H1 (cell line): Measurements from ENCODE around the gene SMU1. TPM values are rescaled to one million over a fixed set of nuclear protein-coding genes. Genes with fewer than 3 reads are reported as not detected.

Experiments used
- CTCF ChIA-PET: fragments of 300-600 bp; sonication (Branson Sonifier 250); formaldehyde crosslinking; loops from one replicate; lab custom pipeline; 2021; ENCODE audit not compliant: partially characterized antibody; lab: Charles Lee
- POLR2A ChIA-PET: fragments of 300-600 bp; sonication (Branson Sonifier 250); formaldehyde crosslinking; loops from one replicate; lab custom pipeline; 2021; ENCODE audit warnings: inconsistent platforms; ENCODE audit not compliant: partially characterized antibody; lab: Charles Lee
- DNase-seq, 2 experiments: peaks; one replicate each; pipeline versions ENCODE4 v3.0.0 to v3.0.0-alpha.2; 2010 to 2022; ENCODE audit warnings: low spot score in 2 of 2, low read depth in 1 of 2, mixed read lengths in 1 of 2
- FAIRE-seq: peaks from 2 replicates; lab custom pipeline; 2011; peaks lifted over from hg19 to GRCh38; lab: Jason Lieb, UNC
- H2AFZ ChIP-seq: 2 replicates; pipeline ENCODE4 v1.8.1; 2012; ENCODE audit warnings: low read length, inconsistent platforms
- H2AK5ac ChIP-seq: 2 replicates; pipeline ENCODE4 v1.6.1; 2013; ENCODE audit warnings: low read depth, low read length
- H2BK120ac ChIP-seq: replicated peaks from 2 replicates; pipeline ENCODE3; 2013; ENCODE audit warnings: low read depth, low read length, inconsistent platforms
- H2BK12ac ChIP-seq: 2 replicates; pipeline ENCODE4 v1.6.1; 2013; ENCODE audit warnings: low read depth, low read length
- H2BK15ac ChIP-seq: 2 replicates; pipeline ENCODE4 v1.6.1; 2013; ENCODE audit warnings: low read length
- H2BK20ac ChIP-seq: 2 replicates; pipeline ENCODE4 v1.6.1; 2013; ENCODE audit warnings: low read length
- H2BK5ac ChIP-seq: 2 replicates; pipeline ENCODE4 v1.6.1; 2013; ENCODE audit warnings: low read depth, low read length
- H3K14ac ChIP-seq: 2 replicates; pipeline ENCODE4 v1.6.1; 2013; ENCODE audit warnings: inconsistent platforms; ENCODE audit not compliant: insufficient read length
- H3K18ac ChIP-seq: 2 replicates; pipeline ENCODE4 v1.6.1; 2013; ENCODE audit warnings: low read length; ENCODE audit errors: extremely low read depth
- H3K23ac ChIP-seq: 2 replicates; pipeline ENCODE4 v1.6.1; 2013; ENCODE audit warnings: inconsistent platforms; ENCODE audit not compliant: insufficient read length
- H3K23me2 ChIP-seq: 2 replicates; pipeline ENCODE4 v1.6.1; 2013; ENCODE audit warnings: low read depth, low read length
- H3K27ac ChIP-seq: 2 replicates; pipeline ENCODE4 v1.6.1; 2011; ENCODE audit warnings: low read depth, low read length, inconsistent platforms
- H3K27me3 ChIP-seq, 4 experiments: replicated peaks in 1 of 4; 1 replicate in 1 of 4; 2 replicates in 3 of 4; pipeline versions ENCODE4 v1.6.1 to v1.8.1; 2011 to 2013; ENCODE audit warnings: low read length in 3 of 4, mild to moderate bottlenecking in 3 of 4, inconsistent platforms in 2 of 4, mixed read lengths in 2 of 4, moderate library complexity in 1 of 4; ENCODE audit not compliant: control insufficient read depth in 3 of 4, insufficient read depth in 3 of 4; ENCODE audit errors: extremely low read depth in 1 of 4
- H3K36me3 ChIP-seq, 4 experiments: 2 replicates each; pipeline versions ENCODE4 v1.6.1 to v1.8.1; 2011 to 2013; ENCODE audit warnings: mild to moderate bottlenecking in 4 of 4, low read length in 3 of 4, moderate library complexity in 2 of 4, control low read depth in 1 of 4, inconsistent platforms in 1 of 4; ENCODE audit not compliant: insufficient read depth in 4 of 4, control insufficient read depth in 2 of 4
- H3K4ac ChIP-seq: replicated peaks from 2 replicates; pipeline ENCODE3; 2013; ENCODE audit warnings: low read length, low read depth, mixed read lengths, inconsistent platforms; ENCODE audit not compliant: insufficient read length
- H3K4me1 ChIP-seq, 4 experiments: replicated peaks in 1 of 4; 1 replicate in 1 of 4; 2 replicates in 3 of 4; pipeline versions ENCODE4 v1.6.1 to v1.8.1; 2011 to 2013; ENCODE audit warnings: low read length in 3 of 4, inconsistent platforms in 2 of 4, mixed read lengths in 1 of 4; ENCODE audit not compliant: insufficient read depth in 4 of 4, control insufficient read depth in 3 of 4
- H3K4me2 ChIP-seq, 2 experiments: 2 replicates each; pipeline versions ENCODE4 v1.6.1 to v1.8.1; 2011 to 2013; ENCODE audit warnings: low read depth in 2 of 2, low read length in 2 of 2, control low read depth in 1 of 2, inconsistent platforms in 1 of 2, mild to moderate bottlenecking in 1 of 2; ENCODE audit not compliant: insufficient read depth in 1 of 2
- H3K4me3 ChIP-seq, 4 experiments: fragments of 200-600, 300-600 bp in 1 of 4; sonication (generic), shearing (Covaris generic), sonication (Bioruptor Twin) in 1 of 4; 2 replicates each; pipeline versions ENCODE4 v1.5.1 to v1.8.1; 2011 to 2016; ENCODE audit warnings: low read length in 4 of 4, low read depth in 3 of 4, control low read depth in 2 of 4, inconsistent platforms in 2 of 4, mild to moderate bottlenecking in 2 of 4, mixed read lengths in 1 of 4, moderate library complexity in 1 of 4; ENCODE audit not compliant: insufficient read depth in 2 of 4; ENCODE audit errors: extremely low read depth in 1 of 4
- H3K56ac ChIP-seq: replicated peaks from 2 replicates; pipeline ENCODE3; 2013; ENCODE audit warnings: low read depth, mild to moderate bottlenecking, mixed read lengths, low read length, inconsistent platforms; ENCODE audit not compliant: insufficient read length
- H3K79me1 ChIP-seq: 2 replicates; pipeline ENCODE4 v1.6.1; 2013; ENCODE audit warnings: low read depth, low read length, control low read depth
- H3K79me2 ChIP-seq, 2 experiments: 2 replicates each; pipeline versions ENCODE4 v1.6.1 to v1.8.1; 2012 to 2013; ENCODE audit warnings: low read length in 2 of 2, mild to moderate bottlenecking in 2 of 2, inconsistent platforms in 1 of 2; ENCODE audit not compliant: insufficient read depth in 2 of 2, control insufficient read depth in 1 of 2
- H3K9ac ChIP-seq, 4 experiments: replicated peaks in 1 of 4; 1 replicate in 1 of 4; 2 replicates in 3 of 4; pipeline versions ENCODE4 v1.6.1 to v1.8.1; 2011 to 2013; ENCODE audit warnings: low read depth in 3 of 4, low read length in 3 of 4, control low read depth in 2 of 4, mild to moderate bottlenecking in 2 of 4, moderate library complexity in 2 of 4, inconsistent platforms in 1 of 4; ENCODE audit errors: extremely low read depth in 1 of 4
- H3K9me3 ChIP-seq, 2 experiments: 2 replicates each; pipeline versions ENCODE4 v1.6.1 to v1.8.1; 2012 to 2013; ENCODE audit warnings: mild to moderate bottlenecking in 2 of 2, moderate library complexity in 2 of 2, control low read depth in 1 of 2, inconsistent platforms in 1 of 2, low read depth in 1 of 2, low read length in 1 of 2, mixed read lengths in 1 of 2; ENCODE audit not compliant: insufficient read depth in 2 of 2
- H4K20me1 ChIP-seq, 2 experiments: replicated peaks in 1 of 2; 2 replicates each; pipeline versions ENCODE3 to v1.8.1; 2011 to 2013; ENCODE audit warnings: inconsistent platforms in 2 of 2, low read length in 2 of 2, mild to moderate bottlenecking in 1 of 2; ENCODE audit not compliant: insufficient read depth in 2 of 2, control insufficient read depth in 1 of 2
- H4K5ac ChIP-seq: 2 replicates; pipeline ENCODE4 v1.6.1; 2013; ENCODE audit warnings: low read length, low read depth, mixed read lengths, inconsistent platforms; ENCODE audit not compliant: insufficient read length
- H4K8ac ChIP-seq: 2 replicates; pipeline ENCODE4 v1.8.0; 2013; ENCODE audit warnings: mild to moderate bottlenecking, moderate library complexity, low read length, inconsistent platforms; ENCODE audit not compliant: insufficient read depth; ENCODE audit errors: extremely low read depth
- H4K91ac ChIP-seq: replicated peaks from 2 replicates; pipeline ENCODE3; 2013; ENCODE audit warnings: low read length, mixed read lengths, inconsistent platforms; ENCODE audit not compliant: insufficient read length
- BRCA1 ChIP-seq: IDR thresholded peaks from 2 replicates; pipeline ENCODE4 v1.6.1; 2012; ENCODE audit warnings: low read depth, low read length, improper control_type of control experiment
- CBX8 ChIP-seq: fragments of 300-800, 300-1000 bp; sonication (generic); IDR thresholded peaks from 2 replicates; pipeline ENCODE4 v1.7.1; 2016; ENCODE audit warnings: low read depth, low read length, borderline replicate concordance
- EGR1 ChIP-seq: IDR thresholded peaks from 2 replicates; pipeline ENCODE4 v1.6.1; 2011; ENCODE audit warnings: low read depth, low read length, borderline replicate concordance
- FOSL1 ChIP-seq: IDR thresholded peaks from 2 replicates; pipeline ENCODE4 v1.6.1; 2011; ENCODE audit warnings: mild to moderate bottlenecking, low read depth, low read length, moderate library complexity; ENCODE audit not compliant: insufficient read depth
- GTF2F1 ChIP-seq: IDR thresholded peaks from 2 replicates; pipeline ENCODE4 v1.6.1; 2012; ENCODE audit warnings: low read depth, low read length, improper control_type of control experiment, borderline replicate concordance
- KDM4A ChIP-seq: IDR thresholded peaks from one replicate; pipeline ENCODE4 v1.7.1; 2012; ENCODE audit warnings: low read depth, mild to moderate bottlenecking, moderate library complexity, low read length, inconsistent platforms; ENCODE audit not compliant: severe bottlenecking
- RAD21 ChIP-seq, 2 experiments: IDR thresholded peaks in 1 of 2; conservative IDR thresholded peaks in 1 of 2; 2 replicates each; pipeline ENCODE4 v1.6.1; 2011; ENCODE audit warnings: low read depth in 2 of 2, low read length in 2 of 2, improper control_type of control experiment in 1 of 2, inconsistent platforms in 1 of 2, mild to moderate bottlenecking in 1 of 2, moderate library complexity in 1 of 2
- SP1 ChIP-seq: IDR thresholded peaks from 2 replicates; pipeline ENCODE4 v1.6.1; 2011; ENCODE audit warnings: low read depth, low read length
- TAF1 ChIP-seq: IDR thresholded peaks from 2 replicates; pipeline ENCODE4 v1.6.1; 2011; ENCODE audit warnings: mild to moderate bottlenecking, low read depth, low read length
- TEAD4 ChIP-seq: IDR thresholded peaks from 2 replicates; pipeline ENCODE4 v1.6.1; 2012; ENCODE audit warnings: low read depth, low read length, inconsistent platforms, mixed read lengths
- WGBS, 2 experiments: shearing (Covaris generic) in 1 of 2; methylation state at CpG; one replicate each; pipeline versions ENCODE4 v1.1.6 to v1.1.7; 2013 to 2015; ENCODE audit warnings: low lambda C conversion rate in 2 of 2, mixed read lengths in 2 of 2, inconsistent platforms in 1 of 2, low coverage in 1 of 2, missing lambda C conversion rate in 1 of 2; ENCODE audit not compliant: insufficient replicate concordance in 2 of 2, insufficient coverage in 1 of 2, insufficient read length in 1 of 2; ENCODE audit errors: extremely low coverage in 1 of 2, missing lambda C conversion rate in 1 of 2; 5-methylcytosine and 5-hydroxymethylcytosine counted together
- polyA plus RNA-seq, 7 experiments: library from polyadenylated mRNA; depleted of rRNA in 3 of 7; stranded (reverse) in 5 of 7; unstranded in 2 of 7; fragments of >200 nt in 5 of 7; fragments of 200-250 nt in 2 of 7; gene quantifications; 1 replicate in 5 of 7; 2 replicates in 1 of 7; 4 replicates in 1 of 7; pipeline versions ENCODE4 v1.2.1 to v1.2.3, GENCODE V29; 2011 to 2013; ENCODE audit warnings: missing spikeins in 2 of 7, mixed read lengths in 2 of 7
- total RNA-seq: library from RNA; stranded (reverse); fragmentation: NEBNext Ultra II Directional; extraction: Animal tissue kit (Norgen Biotek cat#: 25700); gene quantifications from 2 replicates; pipeline ENCODE4 v1.2.1, GENCODE V29; 2021

Gene SMU1
- total and polyA plus RNA-seq, 2 of the 8 experiments (the other 6 are each of a cell fraction or from before 2014, with no cell fraction given): 8.4 to 26.0 TPM

DNA sequence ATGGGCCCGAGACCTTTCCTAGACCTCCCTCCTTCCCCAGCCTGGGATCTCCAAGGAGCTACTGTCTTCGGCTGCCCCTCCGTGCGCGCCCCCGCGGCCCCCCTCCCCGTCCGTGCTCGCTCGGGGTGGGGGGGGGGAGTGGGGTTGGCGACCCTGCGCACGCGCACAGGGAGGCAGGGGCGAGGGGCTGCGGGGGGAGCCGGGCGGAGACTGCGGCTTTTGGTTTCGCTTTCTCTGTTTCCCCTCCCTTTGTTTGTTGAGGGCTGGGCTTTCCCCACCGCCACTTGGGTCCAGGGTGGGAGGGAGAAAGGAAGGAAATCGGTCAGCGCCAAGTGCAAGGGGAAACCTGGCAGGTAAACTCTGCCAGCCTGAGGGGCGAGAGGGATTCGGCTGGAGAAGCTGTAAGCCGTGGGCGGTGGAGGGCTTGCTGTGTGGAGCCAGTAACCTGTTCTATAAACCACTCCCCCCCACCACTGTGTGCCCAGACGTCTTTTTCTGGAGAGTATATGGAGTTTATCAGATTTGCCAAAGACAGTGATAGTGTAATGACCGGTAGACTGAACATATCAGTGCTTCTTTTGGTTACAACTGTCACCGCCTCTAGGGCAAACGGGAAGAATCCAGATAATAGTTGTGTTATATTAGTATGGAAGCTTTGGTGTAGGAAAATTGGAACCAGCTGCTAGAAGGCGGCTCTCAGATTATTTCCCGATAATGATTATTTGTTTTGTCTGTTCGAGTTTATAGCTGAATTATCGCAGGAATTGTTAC is 50.7 kb downstream of the SMU1 start:
- Histone ChIP-seq H4K5ac (peak overlapping the region; percentile 98), H3K4me2 (peak overlapping the region; percentile 73 to 99), H3K23ac (no peak overlapping the region), H3K56ac (peak overlapping the region; percentile 99), H2BK15ac (no peak overlapping the region), H2AK5ac (0 out of 2 replicates have a peak overlapping the region, but pooled peaks have one; percentile 77), H3K18ac (peak overlapping the region; percentile 96), H2AFZ (peak overlapping the region; percentile 48; the same call in 1 of the 2 replicates), H3K9me3 (no peaks in the 10 kb centered on the region), H3K36me3 (peaks cover 20 to 52% (median 33%) of the 10 kb centered on the region in 4 experiments), H3K79me2 (peaks cover 34 to 94% of the 10 kb centered on the region in 2 experiments), H2BK20ac (no peak overlapping the region), H3K79me1 (peaks cover 6% of the 10 kb centered on the region; the same call in 1 of the 2 replicates), H3K14ac (no peak overlapping the region), H2BK120ac (peak overlapping the region; percentile 79), H3K27me3 (no peaks in the 10 kb centered on the region), H3K4ac (peak overlapping the region; percentile 98), H2BK5ac (peak overlapping the region; percentile 97), H4K91ac (peak overlapping the region; percentile 98), H3K27ac (peak overlapping the region; percentile 94), H3K9ac (peak overlapping the region; percentile 94 to 96 (median 96)), H2BK12ac (peak overlapping the region; percentile 77; the same call in 1 of the 2 replicates), H3K4me3 (peak overlapping the region; percentile 95 to 99 (median 98)), H4K20me1 (peaks cover 4 to 16% of the 10 kb centered on the region in 2 experiments), H4K8ac (peak overlapping the region; percentile 91), H3K4me1 (peaks cover 0 to 8% (median 3%) of the 10 kb centered on the region in 4 experiments; a peak in 4 of 7 replicates), H3K23me2 (peaks cover 4% of the 10 kb centered on the region; the same call in 1 of the 2 replicates)
- WGBS, 2 experiments: 15% methylated on average over 10 of the region's 36 CpGs; no CpG with 5 or more reads in 1 of the 2 experiments
- CTCF ChIA-PET: interaction anchor here (1.0 to 1.4 kb wide), 3 partner anchors 9 to 40 kb away, joined by 3 read pairs; no protein-coding TSS in a partner anchor
- DNase-seq: peak in 1 of 2 experiments; percentile 80
- no peak for FAIRE-seq
- POLR2A ChIA-PET: interaction anchor here (0.6 to 6.4 kb wide), 48 partner anchors 12 to 641 kb away, joined by 3 to 160 read pairs (median 4); partner anchors contain the start of genes ACO1, APTX, BAG1 and CHMP5
- TF ChIP-seq GTF2F1 (no peak), CBX8 (no peak), EGR1 (0 out of 2 replicates have a peak, but pooled peaks have one; percentile 46), KDM4A (peak; percentile 3), SP1 (no peak), BRCA1 (no peak), RAD21 (IDR thresholded peaks at IDR 0.05 in 1 of 2, conservative IDR thresholded peaks at IDR 0.05 in 1 of 2; ENCODE audit: low read depth in 2 of 2, low read length in 2 of 2) (no peak), TAF1 (no peak), FOSL1 (no peak), TEAD4 (no peak)
